CD4-positive, alpha-beta T cell treated with Interleukin-17A for 4 hours (primary cell): Measurements from ENCODE around the gene CSNK1E.

ENCODE experiments used
- DNase-seq: peaks from one replicate; pipeline ENCODE4 v3.0.0-alpha.2; 2020; ENCODE audit warnings: mixed read lengths

The CSNK1E gene

DNA sequence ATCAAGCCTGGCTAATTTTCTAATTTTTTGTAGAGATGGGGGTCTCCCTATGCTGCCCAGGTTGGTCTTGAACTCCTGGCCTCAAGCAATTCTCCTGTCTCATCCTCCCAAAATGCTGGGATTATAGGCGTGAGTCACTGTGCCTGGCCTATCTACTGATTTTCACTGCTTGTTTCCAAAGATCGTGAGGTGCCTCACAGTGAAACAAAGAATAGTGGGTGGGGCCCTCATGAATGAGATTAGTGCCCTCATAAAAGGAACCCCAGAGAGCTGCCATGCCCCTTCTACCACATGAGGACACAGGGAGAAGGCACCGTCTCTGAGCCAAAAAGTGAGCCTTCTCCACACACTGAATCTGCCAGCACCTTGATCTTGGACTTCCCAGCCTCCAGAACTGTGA lies 67.9 kb downstream of the CSNK1E start:
- DNase-seq = no peak

GRCh38 chr22:38248280-38248679 lies 69.0 kb downstream of the CSNK1E start:
- DNase-seq = no peak

DNA sequence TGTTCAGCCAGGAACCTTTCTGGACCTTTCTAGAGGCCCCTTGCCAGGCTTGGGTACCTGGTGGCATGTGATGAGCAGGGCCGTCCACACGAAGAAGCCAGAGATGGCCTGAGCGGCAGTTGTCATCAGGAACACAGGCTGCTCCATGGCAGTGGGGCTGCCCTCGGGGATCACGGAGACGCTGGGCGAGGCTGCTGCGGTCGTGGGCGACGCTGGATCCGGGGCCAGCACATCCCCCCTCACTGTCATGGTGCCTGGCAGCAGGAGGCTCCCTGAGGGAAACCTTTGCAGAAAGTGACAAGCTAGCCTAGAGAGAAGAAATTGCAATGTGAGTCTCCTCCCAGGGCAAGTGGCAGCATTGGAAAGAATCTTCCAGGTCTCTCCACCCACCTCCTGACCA lies 69.5 kb downstream of the CSNK1E start:
- no peak for DNase-seq

- no peak for DNase-seq
Observed at GRCh38 chr22:38246692-38247091, 70.5 kb downstream of the CSNK1E start.

DNA sequence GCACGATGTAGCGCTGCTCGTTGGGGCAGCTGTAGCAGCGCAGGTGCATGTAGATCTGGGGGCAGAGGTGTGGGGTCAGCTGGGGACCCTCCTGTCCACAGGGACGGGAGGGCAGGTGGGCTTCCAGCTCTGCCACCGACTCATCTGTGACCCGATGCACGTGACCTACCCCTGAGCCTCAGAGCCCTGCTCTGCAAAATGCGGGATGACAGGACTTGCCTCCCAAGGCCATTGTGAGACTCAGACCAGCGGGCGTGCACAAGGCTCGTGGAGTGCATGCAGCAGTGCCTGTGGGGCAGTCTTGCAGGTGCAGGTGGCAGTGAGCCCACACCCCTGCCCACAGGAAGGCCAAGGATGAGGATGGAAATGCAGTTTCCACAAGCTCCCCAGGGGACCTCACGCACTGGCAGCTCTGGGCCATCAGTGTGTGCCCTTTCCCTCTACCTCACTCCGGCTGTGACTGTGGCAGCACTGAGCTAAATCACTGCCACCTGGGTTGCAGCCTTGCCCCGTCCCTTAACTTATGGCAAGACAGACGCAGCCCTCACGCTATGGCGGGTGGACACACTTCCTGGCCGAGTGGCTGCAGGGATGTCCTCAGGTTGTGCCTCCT lies 71.1 kb downstream of the CSNK1E start:
- no peak for DNase-seq

- no peak for DNase-seq
Observed at GRCh38 chr22:38244106-38244505, 73.1 kb downstream of the CSNK1E start.

GRCh38 chr22:38243007-38243765 lies 74.0 kb downstream of the CSNK1E start:
- DNase-seq = no peak

- DNase-seq = no peak
Observed at GRCh38 chr22:38240734-38241252, 76.4 kb downstream of the CSNK1E start.
